Natural killer cell (primary cell): ENCODE results near the gene RBPJ. TPM values are rescaled to one million over a fixed set of nuclear protein-coding genes. Genes with fewer than 3 reads are reported as not detected.
A peak's percentile ranks its signal among the peaks of the same experiment; 100 is the strongest.
"Not testable (repeated sequence)": the region's sequence is repeated elsewhere in the genome, so short reads cannot be mapped to it uniquely, and the experiment has no call there.

Experiments used
- ATAC-seq, 3 donors: fragments of 150-1000 bp in 2 of 3; fragments of 200-7000 bp in 1 of 3; cut with Tn5 transposase; 1 replicate in 1 of 3; 2 replicates in 2 of 3; pipeline ENCODE4 v1.10.0; 2021; ENCODE audit warnings: mild to moderate bottlenecking in 2 of 3, moderate library complexity in 2 of 3
- DNase-seq, 2 donors: peaks; one replicate each; pipeline versions ENCODE4 v3.0.0 to v3.0.0-alpha.2; 2013 to 2021; ENCODE audit warnings: mixed read lengths in 1 of 2
- H3K27ac ChIP-seq: one replicate; pipeline ENCODE4 v1.5.1; 2013; ENCODE audit warnings: mild to moderate bottlenecking, low read length
- H3K27me3 ChIP-seq: one replicate; pipeline ENCODE4 v1.6.1; 2013; ENCODE audit warnings: low read length; ENCODE audit not compliant: control insufficient read depth, insufficient read depth
- H3K36me3 ChIP-seq: one replicate; pipeline ENCODE4 v1.6.1; 2013; ENCODE audit warnings: low read length; ENCODE audit not compliant: control insufficient read depth, insufficient read depth
- H3K4me1 ChIP-seq: one replicate; pipeline ENCODE4 v1.6.1; 2013; ENCODE audit warnings: low read length; ENCODE audit not compliant: control insufficient read depth, insufficient read depth
- H3K4me3 ChIP-seq: one replicate; pipeline ENCODE4 v1.5.1; 2013; ENCODE audit warnings: low read length
- H3K9me3 ChIP-seq: one replicate; pipeline ENCODE4 v1.6.1; 2013; ENCODE audit warnings: low read length; ENCODE audit not compliant: control insufficient read depth, insufficient read depth
- H3K27ac Mint-ChIP-seq, 2 donors: one replicate each; pipeline ENCODE4 v1.8.0; 2022; ENCODE audit warnings: mild to moderate bottlenecking in 2 of 2, mixed read lengths in 2 of 2, moderate library complexity in 1 of 2
- H3K27me3 Mint-ChIP-seq, 2 donors: one replicate each; pipeline ENCODE4 v1.8.0; 2022; ENCODE audit warnings: low read depth in 2 of 2, mixed read lengths in 2 of 2
- H3K36me3 Mint-ChIP-seq: one replicate; pipeline ENCODE4 v1.8.0; 2022; ENCODE audit warnings: mixed read lengths
- H3K4me1 Mint-ChIP-seq, 2 donors: one replicate each; pipeline ENCODE4 v1.8.0; 2022; ENCODE audit warnings: mixed read lengths in 2 of 2
- H3K4me3 Mint-ChIP-seq: one replicate; pipeline ENCODE4 v1.8.0; 2022; ENCODE audit warnings: mild to moderate bottlenecking, moderate library complexity, mixed read lengths
- H3K9me3 Mint-ChIP-seq, 2 donors: one replicate each; pipeline ENCODE4 v1.8.0; 2022; ENCODE audit warnings: mixed read lengths in 2 of 2
- CTCF ChIP-seq: fragments of 200-600 bp; IDR thresholded peaks from one replicate; pipeline ENCODE4 v1.8.0; 2022; ENCODE audit warnings: antibody characterized with exemption
- WGBS: methylation state at CpG from one replicate; pipeline ENCODE4 v1.1.7; 2013; ENCODE audit warnings: missing lambda C conversion rate; ENCODE audit not compliant: insufficient coverage; 5-methylcytosine and 5-hydroxymethylcytosine counted together
- intact Hi-C: fragments of 100-400 bp; cut with micrococcal nuclease; formaldehyde crosslinking; loops from one replicate; pipeline ENCODE4 v1.14.2; 2022
- total RNA-seq, 4 donors: library from RNA; stranded (reverse); fragments of 120-200 nt in 1 of 4; gene quantifications; one replicate each; pipeline versions ENCODE4 v1.2.3 to v1.2.4, GENCODE V29; 2013 to 2022

RBPJ gene
- total RNA-seq, 3 donors from 2014 or later (not counting 1 experiment from before 2014, with no cell fraction given): 46.4 to 53.3 (median 48.8) TPM

DNA sequence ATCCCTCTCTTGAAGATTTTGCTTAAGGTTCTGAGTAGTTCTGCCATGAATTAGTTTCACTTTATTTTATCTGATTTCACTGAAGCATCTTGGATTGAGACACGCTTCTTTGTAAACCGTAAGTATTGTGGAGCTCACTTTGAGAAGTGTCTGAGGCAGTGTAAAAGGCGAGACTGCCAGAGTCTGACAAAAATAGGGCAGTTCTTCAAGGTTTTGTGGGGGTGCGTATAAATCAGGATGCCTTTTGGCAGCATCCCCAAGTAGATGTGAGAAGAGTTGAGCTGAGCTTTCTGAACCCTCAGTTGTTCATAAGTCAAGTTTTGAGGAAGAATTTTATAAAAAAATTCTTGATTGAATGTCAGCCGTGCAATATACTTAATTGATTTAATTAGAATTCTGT lies 76.3 kb downstream of the RBPJ start:
- Mint-ChIP-seq H3K27ac (no peak overlapping the region), H3K27me3 (no peaks in the 10 kb centered on the region), H3K9me3 (no peaks in the 10 kb centered on the region), H3K4me3 (no peak overlapping the region), H3K36me3 (no peaks in the 10 kb centered on the region), H3K4me1 (peaks cover 7 to 8% of the 10 kb centered on the region in 2 donors)
- H3K27ac ChIP-seq: no peak overlapping the region
- no peaks in the 10 kb centered on the region for H3K9me3 ChIP-seq
- H3K4me3 ChIP-seq: no peak overlapping the region
- DNase-seq: no peak
- TF ChIP-seq CTCF: no peak
- no peaks in the 10 kb centered on the region for H3K4me1 ChIP-seq
- peaks cover 2% of the 10 kb centered on the region for H3K36me3 ChIP-seq
- H3K27me3 ChIP-seq: no peaks in the 10 kb centered on the region
- ATAC-seq: no peak
- intact Hi-C loops: no loop called here
- 92% methylated on average over 5 of the region's 5 CpGs for WGBS

- Mint-ChIP-seq H3K36me3 (no peaks in the 10 kb centered on the region), H3K4me3 (no peak overlapping the region), H3K27me3 (no peaks in the 10 kb centered on the region), H3K4me1 (peaks cover 25 to 27% of the 10 kb centered on the region in 2 donors), H3K27ac (no peak overlapping the region), H3K9me3 (no peaks in the 10 kb centered on the region)
- ATAC-seq: no peak
- no peaks in the 10 kb centered on the region for H3K9me3 ChIP-seq
- no peak for TF ChIP-seq CTCF
- H3K4me3 ChIP-seq: no peak overlapping the region
- DNase-seq: peak in 1 of 2 donors; percentile 28
- no peaks in the 10 kb centered on the region for H3K27me3 ChIP-seq
- no peaks in the 10 kb centered on the region for H3K4me1 ChIP-seq
- H3K27ac ChIP-seq: no peak overlapping the region
- WGBS: 100% methylated on average over 1 of the region's 1 CpG
- intact Hi-C loops: no loop called here
- no peaks in the 10 kb centered on the region for H3K36me3 ChIP-seq
Observed at GRCh38 chr4:26400132-26400531, 79.3 kb downstream of the RBPJ start.

- H3K9me3 Mint-ChIP-seq, H3K27me3 Mint-ChIP-seq, intact Hi-C loops, H3K27ac Mint-ChIP-seq, H3K36me3 ChIP-seq, H3K4me3 ChIP-seq, H3K4me3 Mint-ChIP-seq, H3K27me3 ChIP-seq, H3K9me3 ChIP-seq, ATAC-seq, H3K27ac ChIP-seq, DNase-seq, H3K4me1 ChIP-seq: not testable (repeated sequence)
- 99% methylated on average over 3 of the region's 3 CpGs for WGBS
- Mint-ChIP-seq H3K4me1 (peaks cover 18 to 21% of the 10 kb centered on the region in 2 donors), H3K36me3 (peaks cover 13% of the 10 kb centered on the region)
Observed at GRCh38 chr4:26402017-26402416, 81.2 kb downstream of the RBPJ start.

- Histone ChIP-seq H3K9me3 (peaks cover 5% of the 10 kb centered on the region), H3K4me1 (no peaks in the 10 kb centered on the region), H3K27ac (no peak overlapping the region), H3K27me3 (no peaks in the 10 kb centered on the region), H3K36me3 (peaks cover 4% of the 10 kb centered on the region), H3K4me3 (no peak overlapping the region)
- Mint-ChIP-seq H3K4me3 (no peak overlapping the region), H3K27me3 (no peaks in the 10 kb centered on the region), H3K27ac (no peak overlapping the region), H3K36me3 (peaks cover 18% of the 10 kb centered on the region), H3K4me1 (peaks cover 18 to 21% of the 10 kb centered on the region in 2 donors), H3K9me3 (peaks cover 0 to 7% of the 10 kb centered on the region in 2 donors)
- intact Hi-C loops: no loop called here
- TF ChIP-seq CTCF: no peak
- no peak for DNase-seq
- no peak for ATAC-seq
- WGBS: 81% methylated on average over 3 of the region's 3 CpGs
Observed at GRCh38 chr4:26402458-26402857, 81.6 kb downstream of the RBPJ start.
